GM10248 (cell line): Measurements from ENCODE around the gene FAM174C.

Experiments
- CTCF ChIA-PET: fragments of 300-600 bp; sonication (Branson Sonifier 250); formaldehyde crosslinking; extraction: SDS; loops from one replicate; lab custom pipeline; 2021; ENCODE audit warnings: antibody characterized with exemption; lab: Yijun Ruan, JAX
- POLR2A ChIA-PET: fragments of 350-650 bp; sonication (Branson Sonifier 250); formaldehyde crosslinking; extraction: SDS; loops from one replicate; lab custom pipeline; 2020; ENCODE audit warnings: antibody characterized with exemption; lab: Yijun Ruan, JAX
- DNase-seq: peaks from one replicate; pipeline ENCODE4 v3.0.0; 2012; ENCODE audit errors: extremely low spot score
- CTCF ChIP-seq: IDR thresholded peaks from 2 replicates; pipeline ENCODE4 v1.5.1; 2012; ENCODE audit warnings: mild to moderate bottlenecking, low read depth; ENCODE audit errors: extremely low read depth, missing control alignments, control extremely low read depth

FAM174C gene

GRCh38 chr19:1273263-1274041, 1.9 kb upstream of the FAM174C start:
- CTCF ChIA-PET = interaction anchor here (0.9 to 3.6 kb wide), 4 partner anchors 29 to 172 kb away, joined by 3 to 48 read pairs (median 4); no protein-coding TSS in a partner anchor
- no peak for TF ChIP-seq CTCF
- POLR2A ChIA-PET = interaction anchor here (0.6 to 1.8 kb wide), 5 partner anchors 11 to 340 kb away, joined by 3 to 5 read pairs (median 5); a partner anchor contains a TSS
- no peak for DNase-seq

GRCh38 chr19:1274081-1274851, 1.1 kb upstream of the FAM174C start:
- DNase-seq = no peak
- CTCF ChIA-PET = interaction anchor here (0.9 to 3.6 kb wide), 3 partner anchors 30 to 171 kb away, joined by 3 to 48 read pairs (median 4); no protein-coding TSS in a partner anchor
- TF ChIP-seq CTCF = no peak
- POLR2A ChIA-PET = interaction anchor here (0.6 to 1.7 kb wide), 4 partner anchors 30 to 341 kb away, joined by 3 to 5 read pairs (median 4); a partner anchor contains a TSS

- no peak for DNase-seq
- POLR2A ChIA-PET = interaction anchor here (1.0 kb wide), 2 partner anchors 9 to 22 kb away, joined by 4 read pairs; no protein-coding TSS in a partner anchor
Observed at GRCh38 chr19:1274852-1275259, 474 bp upstream of the FAM174C start.

GRCh38 chr19:1275976-1276627, 772 bp downstream of the FAM174C start:
- ChIA-PET CTCF (interaction anchor here (1.5 kb wide), 1 partner anchor 32 kb away, joined by 14 read pairs; no protein-coding TSS in a partner anchor), POLR2A (no interaction called here)
- no peak for DNase-seq
- no peak for TF ChIP-seq CTCF

More at GRCh38 chr19:1274852-1275259, 474 bp upstream of the FAM174C start:
- CTCF ChIA-PET = interaction anchor here (1.0 to 1.9 kb wide), 3 partner anchors 8 to 170 kb away, joined by 4 to 14 read pairs (median 8); no protein-coding TSS in a partner anchor
- no peak for TF ChIP-seq CTCF

- no peak for DNase-seq
- ChIA-PET POLR2A (interaction anchor here (0.5 kb wide), 1 partner anchor 167 kb away, joined by 4 read pairs; no protein-coding TSS in a partner anchor), CTCF (interaction anchor here (4.7 kb wide), 1 partner anchor 95 kb away, joined by 87 read pairs; no protein-coding TSS in a partner anchor)
- TF ChIP-seq CTCF = no peak
Observed at GRCh38 chr19:1276628-1277022, 1.3 kb downstream of the FAM174C start.

- no peak for TF ChIP-seq CTCF
- CTCF ChIA-PET = interaction anchor here (0.7 to 4.7 kb wide), 3 partner anchors 33 to 167 kb away, joined by 3 to 87 read pairs (median 20); no protein-coding TSS in a partner anchor
- POLR2A ChIA-PET = interaction anchor here (0.5 kb wide), 1 partner anchor 166 kb away, joined by 4 read pairs; no protein-coding TSS in a partner anchor
- no peak for DNase-seq
Observed at GRCh38 chr19:1277061-1277460, 1.7 kb downstream of the FAM174C start.
